Measurements from ENCODE around the gene KCNAB1. TPM values are rescaled to one million over a fixed set of nuclear protein-coding genes. Genes with fewer than 3 reads are reported as not detected.

KCNAB1 gene
- total RNA-seq, 1 donor from 2014 or later, result under 0.01 TPM

DNA sequence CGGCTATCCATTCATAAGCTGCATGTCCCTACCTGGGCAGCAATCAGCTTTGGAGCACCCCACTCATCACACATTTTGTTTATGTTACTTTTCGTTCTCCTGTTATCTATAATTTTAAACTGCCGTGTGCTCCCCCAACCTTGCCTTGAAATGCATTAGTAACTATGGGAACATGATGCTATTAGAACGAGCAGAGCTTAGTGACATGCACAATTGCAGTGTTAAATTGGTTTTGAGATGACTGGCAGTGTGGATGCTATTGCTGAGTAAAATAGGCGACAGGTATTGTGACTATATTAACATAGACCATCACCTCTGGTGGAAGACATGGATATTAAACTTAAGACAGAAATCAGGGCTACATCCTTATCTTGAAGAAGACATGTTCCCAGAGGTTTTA, 191.6 kb downstream of the KCNAB1 start:
- no peak for DNase-seq (ENCODE audit: low read depth in 2 of 2)

DNA sequence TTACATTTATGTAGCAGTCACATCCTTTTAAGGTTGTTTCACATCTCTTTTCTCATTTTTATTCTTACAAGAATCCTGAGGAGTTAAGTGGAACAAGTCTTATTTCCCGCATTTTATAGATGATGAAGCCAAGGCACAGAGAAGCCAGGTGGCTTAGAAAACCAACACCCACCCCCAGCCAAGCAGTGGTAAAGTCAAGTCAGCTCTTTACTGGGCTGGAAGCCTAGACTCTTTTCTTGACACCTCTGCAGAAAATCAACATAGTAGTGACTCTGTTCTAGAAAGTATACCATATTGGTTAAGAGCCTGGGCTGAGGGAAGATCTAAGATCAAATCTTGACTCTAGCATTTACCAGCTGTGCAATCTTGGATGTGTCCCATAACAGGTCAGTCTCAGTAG, 195.7 kb downstream of the KCNAB1 start:
- no peak for DNase-seq (ENCODE audit: low read depth in 2 of 2)

DNA sequence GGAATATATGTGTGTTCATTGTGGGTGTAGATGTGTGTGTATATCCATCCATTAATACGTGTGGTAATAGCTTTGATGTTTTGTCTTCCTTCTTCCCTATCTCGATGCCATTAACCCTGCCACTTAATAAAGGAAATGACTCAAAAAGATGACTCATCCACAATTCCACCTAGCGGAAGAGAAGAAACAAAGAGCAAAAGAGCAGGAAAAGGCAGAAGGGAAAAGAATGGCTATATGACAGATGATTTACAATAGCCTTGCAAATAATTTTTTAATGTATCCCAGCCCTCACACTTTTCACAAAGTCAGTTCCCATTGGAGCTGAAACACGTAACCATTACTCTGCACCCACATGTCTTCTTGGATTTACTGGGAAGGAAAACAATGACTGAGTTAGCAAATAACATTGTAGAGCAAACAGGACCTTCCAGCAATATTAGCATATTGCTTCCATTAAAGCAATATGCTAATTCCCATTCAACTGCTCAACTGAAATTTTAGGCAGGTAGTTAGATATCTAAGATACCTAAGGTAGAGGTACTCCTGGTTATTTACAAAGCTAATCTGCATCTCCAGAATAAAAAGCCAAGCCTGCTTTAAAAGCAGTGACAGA, 197.2 kb downstream of the KCNAB1 start:
- DNase-seq (ENCODE audit: low read depth in 2 of 2), result peak; percentile 92 to 93

DNA sequence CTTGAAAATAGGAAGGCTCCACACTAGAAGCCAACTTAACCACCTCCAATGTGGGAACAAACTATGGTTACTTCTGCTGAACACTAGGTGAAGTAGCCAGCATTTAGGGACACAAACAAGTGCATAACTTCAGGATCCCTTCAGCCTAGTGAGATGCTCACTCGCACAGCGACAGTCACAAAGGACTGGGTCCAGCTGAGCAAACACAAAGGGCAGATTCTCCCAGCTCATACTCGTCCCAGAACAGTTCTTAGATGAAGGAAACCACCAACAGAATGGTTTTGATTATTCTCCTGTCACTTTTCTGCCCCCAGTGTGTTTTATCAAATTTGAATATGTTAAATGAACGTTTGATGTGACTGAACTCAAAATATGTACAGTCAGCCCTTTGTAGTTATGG, 201.6 kb downstream of the KCNAB1 start:
- no peak for DNase-seq (ENCODE audit: low read depth in 2 of 2)

DNA sequence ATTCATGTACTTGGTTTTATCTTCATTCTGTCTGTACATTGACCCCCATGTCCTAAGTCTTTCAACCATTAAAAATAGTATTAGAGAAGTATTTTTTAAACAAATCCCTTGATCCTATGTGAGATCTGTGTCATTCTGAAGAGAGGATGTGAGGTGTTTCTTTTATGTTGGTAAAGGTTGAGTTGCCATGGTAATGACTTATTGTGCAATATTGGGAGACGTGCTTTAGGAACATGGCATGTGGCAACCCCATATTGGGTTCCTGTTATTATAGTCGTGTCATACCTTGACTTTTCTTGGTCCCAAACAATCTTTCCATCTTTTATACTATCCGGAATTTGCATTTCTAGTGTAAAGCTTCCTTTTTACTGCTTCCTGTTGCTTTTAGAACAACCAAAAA, 203.1 kb downstream of the KCNAB1 start:
- DNase-seq (ENCODE audit: low read depth in 2 of 2), result peak; percentile 62 to 78

DNA sequence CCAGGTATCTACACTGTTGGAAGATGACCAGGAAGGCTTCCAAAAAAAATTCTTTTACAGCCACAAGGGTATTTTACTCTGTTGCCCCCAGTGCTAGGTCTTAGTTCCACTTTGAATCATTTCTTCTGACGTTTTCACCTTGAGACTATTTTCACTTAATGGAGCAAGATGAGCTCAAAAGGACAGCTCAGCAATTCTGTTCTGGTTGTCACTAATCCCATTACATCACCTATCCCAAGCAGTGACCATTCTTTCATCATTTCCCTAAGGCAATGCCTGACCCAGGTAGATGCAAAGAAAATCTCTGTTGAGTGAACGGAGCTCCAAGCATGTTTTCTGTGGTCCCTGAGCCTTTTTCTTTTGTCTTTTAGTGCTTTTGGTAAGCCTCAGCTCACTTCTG, 210.0 kb downstream of the KCNAB1 start:
- no peak for DNase-seq (ENCODE audit: low read depth in 2 of 2)

DNA sequence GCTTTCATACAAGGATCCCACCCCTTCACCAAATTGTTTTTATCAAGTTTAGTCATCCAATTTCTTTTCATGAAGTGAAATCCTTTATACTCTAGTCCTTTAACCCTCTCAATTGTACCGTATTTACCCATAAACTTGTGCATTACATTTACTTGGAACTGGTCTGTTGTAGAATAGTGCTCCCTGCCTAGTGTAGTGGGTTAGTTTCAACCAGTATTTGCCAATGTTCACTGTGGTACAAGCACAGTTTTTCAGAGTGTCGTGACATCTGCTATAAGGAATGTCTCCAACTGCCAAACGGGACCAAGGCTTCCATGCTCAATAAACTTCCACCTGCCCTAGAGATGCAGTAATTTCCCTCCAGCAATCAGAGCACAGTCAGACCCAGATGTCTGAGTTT, 211.9 kb downstream of the KCNAB1 start:
- DNase-seq (ENCODE audit: low read depth in 2 of 2), result no peak

DNA sequence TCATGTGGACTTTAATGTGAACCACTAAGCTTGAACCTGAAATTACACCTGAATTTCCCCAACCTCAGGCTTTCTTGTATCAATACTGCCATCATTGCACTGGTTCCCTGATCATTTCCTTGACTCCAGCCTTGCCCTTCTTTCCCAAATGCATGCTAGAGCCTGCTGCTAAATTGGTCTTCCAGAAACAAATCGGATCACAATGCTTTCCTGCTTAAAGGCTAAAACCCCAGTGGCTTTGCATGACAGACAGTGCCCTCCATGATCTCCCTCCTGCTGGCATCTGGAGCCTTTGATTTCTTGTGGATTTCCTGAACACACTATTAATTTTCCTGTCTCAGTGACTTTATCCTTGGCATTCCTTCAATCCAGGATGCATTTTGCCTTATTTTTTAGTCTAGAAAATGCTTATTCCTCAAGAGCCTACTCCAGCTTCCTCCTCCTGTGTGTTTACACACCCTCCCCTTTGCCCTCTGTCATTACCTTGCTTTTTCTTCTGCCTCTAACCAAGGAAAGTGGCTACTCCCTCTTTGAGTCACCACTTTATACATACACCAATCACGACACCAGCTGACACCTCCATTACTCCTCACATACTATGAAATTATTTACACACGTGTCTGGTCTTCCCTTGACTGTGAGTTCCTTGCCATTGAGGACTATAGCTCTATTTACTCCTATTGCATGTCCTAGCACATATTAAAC, 214.6 kb downstream of the KCNAB1 start:
- peak in 1 of 2 donors; percentile 2 for DNase-seq (ENCODE audit: low read depth in 2 of 2)

DNA sequence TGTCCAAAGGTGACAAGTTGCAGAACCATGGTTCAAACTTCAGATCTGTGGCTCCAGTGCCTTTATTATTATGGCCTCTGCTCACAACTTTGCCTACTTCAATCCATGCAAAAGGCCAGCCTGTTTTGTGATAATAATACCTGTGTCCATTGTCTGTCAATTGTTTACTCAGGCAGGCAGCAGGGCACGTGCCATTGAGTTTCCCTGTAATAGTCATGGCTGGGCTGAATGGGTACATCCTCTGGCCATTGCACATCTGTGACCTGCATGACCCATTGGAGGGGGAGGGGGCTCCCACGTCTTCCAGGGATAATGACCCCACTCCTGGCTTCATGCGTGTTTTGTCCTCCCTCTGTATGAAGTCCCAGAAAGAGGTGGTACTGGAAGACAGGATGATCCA, 219.1 kb downstream of the KCNAB1 start:
- DNase-seq (ENCODE audit: low read depth in 2 of 2), result peak; percentile 66 to 67

DNA sequence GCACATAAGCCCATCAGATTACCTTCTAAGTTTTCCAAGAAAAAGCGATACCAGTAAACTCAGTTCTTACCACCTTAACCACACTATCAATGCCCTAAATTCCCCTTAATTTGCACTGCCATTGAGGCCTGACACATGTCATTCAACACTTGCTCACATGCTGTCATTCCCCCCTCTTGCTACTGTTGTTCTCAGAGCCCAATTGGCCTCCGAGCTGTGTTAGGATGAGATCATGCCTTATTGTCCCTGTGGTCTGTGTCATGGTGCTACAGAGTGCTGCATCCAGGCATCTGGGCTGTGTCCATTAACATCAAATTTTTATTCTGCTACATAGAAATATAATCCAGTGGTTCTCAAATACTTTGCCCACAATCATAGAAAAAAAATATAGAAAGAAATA, 221.0 kb downstream of the KCNAB1 start:
- no peak for DNase-seq (ENCODE audit: low read depth in 2 of 2)

DNA sequence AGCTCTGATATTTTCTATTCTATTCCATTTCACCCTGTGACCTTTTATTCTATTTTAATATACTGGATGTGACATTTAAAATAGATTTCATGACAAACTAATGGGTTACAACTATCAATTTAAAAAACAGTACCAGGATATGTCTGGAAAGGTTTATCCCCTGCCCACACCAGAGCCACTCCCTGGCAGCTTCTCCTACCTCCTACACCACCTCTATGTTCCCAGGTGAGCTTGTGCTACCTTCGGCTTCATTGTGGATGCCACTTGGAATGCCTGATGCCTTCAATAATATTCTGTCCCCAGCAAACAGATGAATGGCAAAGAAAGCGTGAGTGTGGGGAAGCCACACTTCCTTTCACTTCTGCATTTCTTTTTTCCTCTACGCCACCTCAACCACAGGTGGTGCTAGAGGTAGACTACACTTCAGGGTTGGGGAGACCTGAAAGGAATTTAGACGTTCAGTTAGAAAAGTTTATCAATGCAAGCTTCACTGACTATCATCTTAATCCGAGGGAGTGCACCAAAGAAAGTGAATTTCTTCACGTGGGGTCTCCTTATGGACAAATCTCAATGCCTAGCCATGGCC, 221.5 kb downstream of the KCNAB1 start:
- DNase-seq (ENCODE audit: low read depth in 2 of 2), result no peak

DNA sequence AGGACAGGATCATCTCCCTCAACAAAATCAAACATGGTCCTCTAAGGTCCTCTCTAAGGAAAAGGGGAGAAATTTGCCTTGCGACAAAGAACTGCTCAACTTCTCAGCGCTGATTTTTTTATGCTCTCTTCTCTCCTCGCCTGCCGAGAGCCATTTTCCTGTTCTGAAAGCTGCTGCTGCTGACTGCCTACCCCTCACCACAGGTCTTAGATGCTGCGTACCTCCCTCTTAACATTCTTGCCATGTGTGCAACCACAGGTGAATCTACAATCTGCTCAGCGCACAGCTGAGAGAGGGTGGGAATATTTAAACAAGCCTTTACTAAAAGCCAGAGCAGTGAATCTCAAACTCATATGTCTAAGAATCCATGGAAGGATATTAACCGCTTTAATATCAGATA, 223.8 kb downstream of the KCNAB1 start:
- DNase-seq (ENCODE audit: low read depth in 2 of 2), result no peak

DNA sequence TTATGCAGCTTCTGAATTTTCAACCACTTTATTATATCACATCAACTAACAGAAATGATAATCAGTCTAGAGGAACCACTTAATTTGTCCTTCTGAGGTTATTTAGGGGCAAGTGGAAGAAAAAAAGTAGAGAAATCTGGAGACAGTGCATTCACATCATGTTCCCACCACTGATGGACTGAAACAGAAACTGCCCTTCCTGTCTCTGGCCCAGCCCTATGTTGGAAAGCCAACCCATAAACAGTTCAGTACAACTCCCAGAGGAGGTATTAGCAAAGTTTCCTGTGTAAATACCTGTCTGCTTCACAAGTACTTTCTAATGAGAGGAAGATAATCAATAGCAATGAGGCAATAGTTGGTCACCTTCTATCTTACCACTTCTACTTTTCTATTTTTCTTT, 228.7 kb downstream of the KCNAB1 start:
- DNase-seq (ENCODE audit: low read depth in 2 of 2), result no peak

DNA sequence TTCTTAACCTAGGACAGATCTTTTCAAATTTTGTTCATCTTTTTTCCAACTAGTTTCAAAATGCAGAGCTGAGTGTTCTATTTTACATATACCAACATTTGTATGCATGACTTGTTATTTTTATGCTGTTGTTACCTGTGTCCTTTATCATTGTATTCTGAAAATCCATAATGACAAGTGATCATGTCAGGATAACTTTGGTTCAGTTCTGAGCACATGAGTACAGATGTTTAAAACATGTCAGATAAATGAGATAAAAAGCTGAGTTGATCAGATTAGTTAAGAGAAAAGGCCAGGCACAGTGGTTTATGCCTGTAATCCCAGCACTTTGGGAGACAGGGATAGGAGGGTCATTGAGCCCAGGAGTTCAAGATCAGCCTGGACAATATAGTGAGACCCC, 229.6 kb downstream of the KCNAB1 start:
- no peak for DNase-seq (ENCODE audit: low read depth in 2 of 2)

DNA sequence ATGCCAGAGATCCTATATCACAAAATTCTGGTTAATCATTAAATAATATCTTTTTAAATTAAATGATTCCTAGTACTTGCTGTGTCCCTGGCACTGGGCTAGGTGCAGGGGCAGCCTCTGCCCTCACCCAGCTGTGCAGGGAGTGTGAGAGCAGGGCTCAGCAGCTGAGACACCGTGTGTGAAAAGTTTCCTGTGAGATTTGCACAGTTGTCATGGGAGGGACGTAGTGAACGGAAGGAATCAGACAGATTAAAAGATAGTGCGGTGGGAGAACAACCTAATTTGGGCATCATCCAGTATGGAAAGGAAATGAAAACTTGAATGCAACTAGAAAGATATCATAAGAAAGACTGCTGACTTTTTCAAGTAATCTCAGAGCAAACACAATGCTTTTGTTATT, 230.4 kb downstream of the KCNAB1 start:
- peak in 1 of 2 donors; percentile 7 for DNase-seq (ENCODE audit: low read depth in 2 of 2)

DNA sequence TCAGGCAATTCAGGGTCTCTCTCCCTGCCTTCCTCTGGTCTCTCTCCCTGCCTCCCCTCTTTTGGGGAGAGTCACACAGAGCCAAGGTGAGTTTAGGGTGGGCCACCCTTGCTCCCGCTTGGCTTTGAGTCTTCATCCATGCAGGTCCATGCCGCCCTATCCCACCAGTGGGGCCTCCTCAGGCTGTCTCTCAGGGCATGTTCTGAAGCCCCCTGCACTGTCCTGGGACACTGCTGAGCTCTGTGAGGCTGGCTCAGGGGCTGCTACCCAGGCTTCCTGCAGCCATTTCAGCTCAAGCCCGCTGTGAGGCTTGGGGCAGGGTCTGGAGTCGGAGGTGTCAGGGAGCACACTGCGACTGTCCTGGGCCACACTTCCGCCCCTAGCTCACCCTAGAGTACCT, 231.4 kb downstream of the KCNAB1 start:
- DNase-seq (ENCODE audit: low read depth in 2 of 2), result no peak

DNA sequence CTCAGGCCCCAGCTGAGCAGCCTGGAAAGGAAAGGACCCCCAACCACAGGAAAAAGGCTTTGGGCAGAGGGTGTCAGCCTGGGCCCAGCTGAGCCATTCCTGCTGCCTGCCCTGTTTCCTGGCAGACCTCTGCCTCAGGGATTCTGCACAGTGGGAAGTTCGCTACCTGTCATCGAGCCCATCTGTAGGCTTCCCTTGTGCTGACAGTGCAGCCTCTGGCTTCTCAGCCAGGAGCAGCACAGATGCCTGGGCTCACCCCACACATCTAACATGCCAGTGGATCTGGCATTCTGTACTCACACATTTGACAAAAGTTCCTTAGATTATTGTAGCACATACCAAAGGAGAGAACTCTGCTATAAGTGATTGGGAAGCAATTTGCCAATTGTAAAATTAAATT, 232.3 kb downstream of the KCNAB1 start:
- no peak for DNase-seq (ENCODE audit: low read depth in 2 of 2)

DNA sequence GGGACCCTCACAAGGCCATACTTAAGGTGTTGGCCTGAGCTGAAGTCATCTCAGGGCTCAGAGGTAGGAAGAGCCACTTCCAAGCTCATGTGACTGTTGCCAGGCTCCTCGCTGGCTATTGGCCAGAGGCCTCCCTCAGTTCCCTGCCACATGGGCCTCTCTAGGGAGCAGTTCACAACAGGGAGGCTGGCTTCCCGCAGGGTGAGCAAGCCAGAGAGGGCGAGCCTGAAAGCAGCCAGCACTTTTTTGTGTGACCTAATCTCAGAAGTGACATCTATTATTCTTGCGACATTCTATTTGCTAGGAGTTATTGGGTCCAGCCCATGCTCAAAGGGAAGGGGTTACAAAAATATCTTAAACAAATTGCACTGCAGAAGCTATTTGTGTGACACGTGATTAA, 233.2 kb downstream of the KCNAB1 start:
- no peak for DNase-seq (ENCODE audit: low read depth in 2 of 2)

DNA sequence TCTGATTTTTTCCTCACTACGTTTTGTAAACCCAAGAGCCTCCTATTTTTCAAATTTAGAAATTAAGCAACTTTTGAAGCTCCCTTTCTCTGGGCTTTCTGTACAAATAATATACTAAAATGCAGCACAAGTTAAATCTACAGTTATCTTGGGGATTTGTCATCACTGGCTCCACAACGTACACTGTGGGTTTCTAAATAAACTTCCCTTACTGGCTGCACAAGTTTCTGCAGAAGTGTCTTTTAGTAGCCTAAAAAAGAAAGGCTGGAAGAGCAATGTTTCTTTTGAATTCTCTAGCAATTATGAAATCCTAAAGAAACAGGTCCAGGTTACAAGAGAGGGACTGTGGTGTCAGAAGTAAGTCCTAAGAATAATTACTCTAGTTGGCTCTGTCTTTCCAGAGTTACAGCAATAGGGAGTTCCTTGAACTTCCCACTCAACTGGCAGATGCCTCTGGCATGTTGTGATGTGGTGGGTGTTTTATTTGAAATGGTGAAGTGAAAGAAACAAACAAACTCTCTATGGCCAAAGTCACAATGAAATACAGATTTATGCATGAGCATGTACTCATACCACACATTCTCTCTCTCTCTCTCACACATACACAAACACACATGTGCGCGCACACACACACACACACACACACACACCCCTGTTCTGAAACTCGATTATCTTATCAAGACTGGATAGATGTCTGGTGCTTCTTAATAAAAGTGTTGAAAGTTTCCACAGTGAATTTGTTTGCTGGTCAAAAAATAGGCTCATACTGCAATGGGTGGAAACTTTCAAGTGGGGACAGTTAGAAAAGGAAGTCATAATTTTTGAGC, 236.4 kb downstream of the KCNAB1 start:
- DNase-seq (ENCODE audit: low read depth in 2 of 2), result no peak

DNA sequence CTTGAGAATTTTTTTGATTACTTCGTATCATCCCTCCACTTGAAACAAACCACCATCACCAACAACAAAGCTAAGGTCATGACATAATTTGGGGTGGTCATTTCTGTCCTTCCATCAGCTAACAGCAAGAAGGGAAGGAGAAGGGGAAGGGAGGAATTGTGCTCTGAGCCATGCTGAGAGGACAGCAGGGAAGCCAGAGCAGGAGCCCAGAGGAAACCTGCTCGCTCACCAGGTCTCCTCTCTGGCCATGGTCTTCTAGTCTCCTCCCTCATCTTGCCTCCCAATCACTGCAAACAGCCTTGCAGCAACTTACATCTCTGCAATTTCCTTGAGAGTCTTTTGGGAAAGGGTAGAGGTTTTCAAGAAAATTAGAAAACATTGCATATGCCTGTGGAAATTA, 237.9 kb downstream of the KCNAB1 start:
- no peak for DNase-seq (ENCODE audit: low read depth in 2 of 2)

DNA sequence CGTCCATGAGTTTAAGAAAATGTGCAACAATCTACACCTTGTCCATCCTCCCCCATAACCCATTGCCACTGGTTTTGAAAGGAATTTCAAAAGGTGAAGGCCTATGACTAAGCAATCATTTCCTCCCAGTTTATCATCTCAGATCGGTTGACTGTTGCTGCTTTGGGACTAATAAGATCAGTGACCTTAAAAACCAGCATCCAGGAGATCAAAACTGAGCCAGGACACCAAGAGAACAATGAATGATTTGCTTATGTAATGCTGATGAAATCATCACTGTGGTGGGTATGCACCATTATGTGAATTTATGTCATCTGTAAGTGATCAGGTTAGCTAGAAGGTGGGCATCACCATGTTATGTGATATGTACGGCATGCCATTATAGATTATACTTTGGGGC, 239.0 kb downstream of the KCNAB1 start:
- no peak for DNase-seq (ENCODE audit: low read depth in 2 of 2)

DNA sequence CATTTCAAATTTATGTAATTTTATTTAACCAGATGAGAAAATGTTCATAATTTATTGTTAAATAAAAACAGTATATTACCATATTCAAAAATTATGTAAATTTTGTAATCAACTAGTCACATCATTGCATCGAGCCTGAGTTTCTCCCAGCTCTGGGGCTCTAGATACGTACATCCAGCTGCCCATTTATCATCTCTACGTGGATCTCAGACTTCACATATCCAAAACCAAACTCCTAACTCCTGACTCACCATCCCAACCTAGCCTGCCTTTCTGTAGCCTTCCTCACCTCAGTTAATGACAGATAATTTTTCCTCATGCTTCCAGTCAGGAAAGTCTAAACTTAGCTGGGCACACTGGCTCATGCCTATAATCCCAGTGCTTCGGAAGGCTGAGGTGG, 239.7 kb downstream of the KCNAB1 start:
- no peak for DNase-seq (ENCODE audit: low read depth in 2 of 2)

All from dermis microvascular lymphatic vessel endothelial cell (primary cell).